ENCODE results near the gene ASB13.

The ASB13 gene

DNA sequence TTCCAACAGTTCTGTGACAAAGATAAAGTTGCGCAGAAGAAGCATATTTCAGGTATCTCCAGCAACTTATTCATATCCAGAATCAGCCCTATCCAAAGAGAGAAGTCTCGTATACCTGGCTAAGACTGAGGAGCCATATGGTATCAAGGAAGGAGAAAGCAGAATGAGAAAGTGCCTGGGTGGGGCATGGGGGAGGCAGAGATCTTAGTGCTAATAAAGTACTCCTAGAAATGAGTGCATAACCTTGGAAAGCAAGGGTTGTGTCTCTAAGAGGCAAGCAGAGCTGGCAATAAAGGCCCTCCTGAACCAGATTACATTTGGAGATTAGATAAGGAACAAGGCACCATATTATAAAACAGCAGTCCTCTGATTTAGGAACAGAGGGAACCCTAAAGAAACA lies 30.9 kb upstream of the ASB13 start:
- no peak for DNase-seq (ENCODE audit: low read depth, low spot score)
- no peak overlapping the region for H3K4me3 ChIP-seq (ENCODE audit: low read depth, low read length)
- TF ChIP-seq, protein P1, sequence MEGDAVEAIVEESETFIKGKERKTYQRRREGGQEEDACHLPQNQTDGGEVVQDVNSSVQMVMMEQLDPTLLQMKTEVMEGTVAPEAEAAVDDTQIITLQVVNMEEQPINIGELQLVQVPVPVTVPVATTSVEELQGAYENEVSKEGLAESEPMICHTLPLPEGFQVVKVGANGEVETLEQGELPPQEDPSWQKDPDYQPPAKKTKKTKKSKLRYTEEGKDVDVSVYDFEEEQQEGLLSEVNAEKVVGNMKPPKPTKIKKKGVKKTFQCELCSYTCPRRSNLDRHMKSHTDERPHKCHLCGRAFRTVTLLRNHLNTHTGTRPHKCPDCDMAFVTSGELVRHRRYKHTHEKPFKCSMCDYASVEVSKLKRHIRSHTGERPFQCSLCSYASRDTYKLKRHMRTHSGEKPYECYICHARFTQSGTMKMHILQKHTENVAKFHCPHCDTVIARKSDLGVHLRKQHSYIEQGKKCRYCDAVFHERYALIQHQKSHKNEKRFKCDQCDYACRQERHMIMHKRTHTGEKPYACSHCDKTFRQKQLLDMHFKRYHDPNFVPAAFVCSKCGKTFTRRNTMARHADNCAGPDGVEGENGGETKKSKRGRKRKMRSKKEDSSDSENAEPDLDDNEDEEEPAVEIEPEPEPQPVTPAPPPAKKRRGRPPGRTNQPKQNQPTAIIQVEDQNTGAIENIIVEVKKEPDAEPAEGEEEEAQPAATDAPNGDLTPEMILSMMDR (IDR thresholded peaks at IDR 0.05; ENCODE audit: low read depth, low read length) = no peak
- in situ Hi-C loops (cut with HindIII; ENCODE audit: low sequenced_read_pairs) = no loop called here

DNA sequence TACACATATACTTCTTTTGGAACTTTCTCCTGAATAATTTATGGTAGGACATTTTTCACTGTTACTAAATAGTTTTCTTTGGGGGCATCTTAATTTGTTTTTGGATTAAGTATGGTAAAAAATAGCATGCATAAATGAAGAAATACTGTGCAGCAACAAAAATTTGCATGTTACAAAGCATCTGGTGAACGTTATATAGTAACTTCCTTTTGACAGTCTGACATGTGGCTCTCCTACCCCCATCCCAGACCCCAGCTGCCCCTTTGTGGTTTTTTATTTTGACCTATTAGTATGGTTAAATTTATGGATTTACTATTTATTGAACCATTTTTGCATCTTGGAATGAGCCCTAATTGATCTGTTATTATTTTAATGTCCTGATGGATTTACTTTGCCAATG lies 28.2 kb upstream of the ASB13 start:
- H3K4me3 ChIP-seq (ENCODE audit: low read depth, low read length) = no peak overlapping the region
- no peak for DNase-seq (ENCODE audit: low read depth, low spot score)
- TF ChIP-seq, protein P1 (IDR thresholded peaks at IDR 0.05; ENCODE audit: low read depth, low read length) = no peak
- in situ Hi-C loops (cut with HindIII; ENCODE audit: low sequenced_read_pairs) = no loop called here

DNA sequence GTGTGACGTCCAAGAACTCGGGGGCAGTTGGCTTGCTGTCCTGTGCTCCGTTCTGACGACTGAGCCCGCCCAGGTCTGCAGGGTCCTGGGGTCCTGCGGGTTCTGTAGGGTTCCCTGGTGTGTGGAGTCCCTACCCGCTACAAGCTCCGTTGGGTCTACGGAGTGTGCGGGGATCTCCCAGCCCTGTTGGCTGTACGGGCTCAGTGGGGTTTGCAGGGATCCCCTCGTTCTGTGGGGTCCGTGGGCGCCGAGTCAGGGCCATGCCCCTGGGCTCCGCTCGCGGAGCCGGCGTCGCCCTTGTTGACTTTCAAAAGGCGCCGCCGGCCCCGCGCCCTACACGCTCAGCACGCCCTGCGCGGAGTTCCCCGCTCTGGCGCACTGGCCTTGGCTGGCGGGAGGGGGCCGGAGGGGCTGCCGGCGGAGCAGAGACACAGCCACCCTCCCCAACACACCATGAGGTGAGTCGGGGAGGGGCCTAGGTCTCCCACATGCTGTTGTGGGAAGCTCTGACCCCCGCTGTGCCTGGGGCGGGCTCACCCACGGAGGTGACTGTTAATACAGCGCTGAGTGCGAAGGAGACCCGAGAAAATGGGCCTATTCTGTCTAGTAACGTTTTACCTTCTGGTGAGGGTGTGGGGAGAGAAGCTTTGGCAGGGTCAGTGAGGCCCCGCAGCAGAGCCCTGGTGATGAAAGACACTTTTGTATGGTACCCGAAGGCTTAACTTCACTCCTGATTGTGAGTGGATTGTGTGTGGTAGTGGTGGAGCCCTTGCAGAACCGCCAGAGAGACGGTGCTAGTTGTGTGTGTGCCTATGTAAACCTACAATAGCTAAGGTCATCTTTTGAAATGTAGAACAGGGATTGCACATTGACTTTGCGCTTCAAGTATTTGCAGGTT lies 26.3 kb upstream of the ASB13 start:
- in situ Hi-C loops (cut with HindIII; ENCODE audit: low sequenced_read_pairs) = no loop called here
- peak; percentile 50 for DNase-seq (ENCODE audit: low read depth, low spot score)

DNA sequence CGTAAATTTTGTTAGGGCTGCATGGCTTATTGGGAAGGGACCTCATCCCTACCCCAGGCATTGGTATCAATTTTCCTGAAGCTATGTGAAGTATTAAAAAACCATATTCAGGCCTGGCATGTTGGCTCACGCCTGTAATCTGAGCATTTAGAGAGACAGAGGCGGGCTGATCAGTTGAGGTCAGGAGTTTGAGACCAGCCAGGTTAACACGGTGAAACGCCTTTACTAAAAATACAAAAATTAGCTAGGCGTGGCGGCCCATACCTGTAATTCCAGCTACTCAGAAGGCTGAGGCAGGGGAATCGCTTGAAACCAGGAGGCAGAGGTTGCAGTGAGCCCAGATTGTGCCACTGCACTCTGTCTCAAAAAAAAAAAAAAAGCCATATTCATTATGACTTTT lies 25.4 kb upstream of the ASB13 start:
- TF ChIP-seq, protein P1 (IDR thresholded peaks at IDR 0.05; ENCODE audit: low read depth, low read length) = no peak
- peak overlapping the region; percentile 56 for H3K4me3 ChIP-seq (ENCODE audit: low read depth, low read length)
- DNase-seq (ENCODE audit: low read depth, low spot score) = no peak
- in situ Hi-C loops (cut with HindIII; ENCODE audit: low sequenced_read_pairs) = no loop called here

More for the DNA sequence above, 26.3 kb upstream of the ASB13 start:
- peak overlapping the region; percentile 56 for H3K4me3 ChIP-seq (ENCODE audit: low read depth, low read length)
- TF ChIP-seq, protein P1 (IDR thresholded peaks at IDR 0.05; ENCODE audit: low read depth, low read length) = no peak

DNA sequence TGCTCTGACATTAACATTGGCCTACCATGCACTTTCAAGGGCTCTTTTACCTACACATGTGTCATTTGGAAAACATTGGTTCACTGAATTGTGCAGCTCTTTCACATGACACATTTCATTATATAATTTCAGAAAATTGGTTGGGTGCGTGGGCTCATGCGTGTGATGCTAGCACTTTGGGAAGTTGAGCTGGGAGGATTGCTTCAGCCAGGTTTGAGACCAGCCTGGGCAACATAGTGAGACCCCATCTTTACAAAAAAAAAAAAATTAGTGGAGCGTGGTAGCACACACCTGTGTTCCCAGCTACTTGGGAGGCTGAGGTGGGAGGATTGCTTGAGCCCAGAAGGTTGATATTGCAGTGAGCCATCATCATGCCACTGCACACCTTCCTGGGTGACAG lies 22.2 kb upstream of the ASB13 start:
- TF ChIP-seq, protein P1 (IDR thresholded peaks at IDR 0.05; ENCODE audit: low read depth, low read length) = no peak
- in situ Hi-C loops (cut with HindIII; ENCODE audit: low sequenced_read_pairs) = no loop called here
- H3K4me3 ChIP-seq (ENCODE audit: low read depth, low read length) = no peak overlapping the region
- DNase-seq (ENCODE audit: low read depth, low spot score) = no peak

DNA sequence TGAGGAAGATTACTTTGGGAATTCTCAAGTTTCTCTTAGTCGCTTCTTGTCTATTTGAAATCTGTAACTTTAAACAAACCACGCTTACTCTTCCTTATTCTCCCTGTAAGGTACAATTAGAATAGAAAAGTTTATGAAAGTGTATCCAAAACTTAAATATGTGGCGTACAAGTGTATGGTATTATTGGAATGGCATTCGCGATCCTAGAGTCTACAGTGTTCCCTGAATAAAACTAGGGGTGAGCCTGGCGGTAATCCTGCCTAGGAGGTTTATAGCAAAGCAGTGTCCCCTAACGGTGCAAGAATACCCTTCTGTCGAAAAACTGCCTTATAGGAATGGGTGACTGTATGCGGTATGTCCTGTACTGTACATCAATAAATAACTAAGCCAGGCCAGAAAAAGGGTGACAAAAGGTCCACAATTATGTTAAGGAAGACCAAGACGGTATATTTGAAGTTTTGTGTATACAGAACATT lies 19.4 kb upstream of the ASB13 start:
- TF ChIP-seq, protein P1 (IDR thresholded peaks at IDR 0.05; ENCODE audit: low read depth, low read length) = no peak
- in situ Hi-C loops (cut with HindIII; ENCODE audit: low sequenced_read_pairs) = no loop called here
- DNase-seq (ENCODE audit: low read depth, low spot score) = peak; percentile 23
- peak overlapping the region; percentile 72 for H3K4me3 ChIP-seq (ENCODE audit: low read depth, low read length)
